Endodermal cell (in vitro differentiated cells): ENCODE data around the gene GATAD2B. TPM values are rescaled to one million over a fixed set of nuclear protein-coding genes. Genes with fewer than 3 reads are reported as not detected.

ENCODE experiments used
- DNase-seq: peaks from one replicate; pipeline ENCODE4 v3.0.0-alpha.2; 2017
- H3K27ac ChIP-seq: 2 replicates; pipeline ENCODE4 v1.5.1; 2013; ENCODE audit warnings: mild to moderate bottlenecking, low read depth, low read length, moderate library complexity
- H3K27me3 ChIP-seq: 2 replicates; pipeline ENCODE4 v1.6.1; 2013; ENCODE audit warnings: mild to moderate bottlenecking, low read length, moderate library complexity; ENCODE audit not compliant: insufficient read depth, control insufficient read depth, poor library complexity, severe bottlenecking
- H3K36me3 ChIP-seq: 2 replicates; pipeline ENCODE4 v1.7.0; 2013; ENCODE audit warnings: mild to moderate bottlenecking, low read length, moderate library complexity; ENCODE audit not compliant: control insufficient read depth, insufficient read depth
- H3K4me1 ChIP-seq: one replicate; pipeline ENCODE4 v1.7.0; 2013; ENCODE audit warnings: low read length; ENCODE audit not compliant: control insufficient read depth, insufficient read depth
- H3K4me3 ChIP-seq: 2 replicates; pipeline ENCODE4 v1.5.1; 2013; ENCODE audit warnings: mild to moderate bottlenecking, low read length, moderate library complexity
- H3K9ac ChIP-seq: 2 replicates; pipeline ENCODE4 v1.6.1; 2013; ENCODE audit warnings: mild to moderate bottlenecking, low read length, moderate library complexity; ENCODE audit not compliant: poor library complexity, severe bottlenecking; ENCODE audit errors: extremely low read depth
- H3K9me3 ChIP-seq: 2 replicates; pipeline ENCODE4 v1.6.1; 2013; ENCODE audit warnings: mild to moderate bottlenecking, low read length, moderate library complexity; ENCODE audit not compliant: control insufficient read depth
- H3K27ac Mint-ChIP-seq: 2 replicates; pipeline ENCODE4 v1.8.0; 2020; ENCODE audit warnings: mixed read lengths
- H3K27me3 Mint-ChIP-seq: 2 replicates; pipeline ENCODE4 v1.8.0; 2021; ENCODE audit warnings: mild to moderate bottlenecking, mixed read lengths; ENCODE audit not compliant: insufficient read depth
- H3K36me3 Mint-ChIP-seq: 2 replicates; pipeline ENCODE4 v1.8.0; 2020; ENCODE audit warnings: low read depth, mixed read lengths
- H3K4me1 Mint-ChIP-seq: 2 replicates; pipeline ENCODE4 v1.8.0; 2020; ENCODE audit warnings: mixed read lengths
- H3K4me3 Mint-ChIP-seq: 2 replicates; pipeline ENCODE4 v1.8.0; 2020; ENCODE audit warnings: mild to moderate bottlenecking, moderate library complexity, mixed read lengths
- H3K9me3 Mint-ChIP-seq: 2 replicates; pipeline ENCODE4 v1.8.0; 2020; ENCODE audit warnings: mild to moderate bottlenecking, mixed read lengths
- WGBS, 2 experiments: methylation state at CpG; one replicate each; pipeline versions ENCODE4 v1.1.5 to v1.1.7; 2013; ENCODE audit warnings: missing lambda C conversion rate in 2 of 2, mixed read lengths in 1 of 2; ENCODE audit not compliant: insufficient coverage in 1 of 2, insufficient read length in 1 of 2; 5-methylcytosine and 5-hydroxymethylcytosine counted together
- total RNA-seq, 2 donors: library from RNA; stranded (reverse); fragmentation: NEBNext Ultra II Directional in 1 of 2; extraction: Animal tissue kit (Norgen Biotek cat#: 25700) in 1 of 2; gene quantifications; 2 replicates in 1 of 2; 3 replicates in 1 of 2; pipeline ENCODE4 v1.2.1, GENCODE V29; 2021
- TF ChIP-seq, protein P1 (sequence below): fragments of 200-600 bp; sonication (generic); conservative IDR thresholded peaks from 2 replicates; pipeline ENCODE4 v1.5.0; 2021; ENCODE audit warnings: antibody characterized with exemption, mild to moderate bottlenecking

Gene GATAD2B
- total RNA-seq, 2 donors from 2014 or later: 45.2 to 51.2 TPM

DNA sequence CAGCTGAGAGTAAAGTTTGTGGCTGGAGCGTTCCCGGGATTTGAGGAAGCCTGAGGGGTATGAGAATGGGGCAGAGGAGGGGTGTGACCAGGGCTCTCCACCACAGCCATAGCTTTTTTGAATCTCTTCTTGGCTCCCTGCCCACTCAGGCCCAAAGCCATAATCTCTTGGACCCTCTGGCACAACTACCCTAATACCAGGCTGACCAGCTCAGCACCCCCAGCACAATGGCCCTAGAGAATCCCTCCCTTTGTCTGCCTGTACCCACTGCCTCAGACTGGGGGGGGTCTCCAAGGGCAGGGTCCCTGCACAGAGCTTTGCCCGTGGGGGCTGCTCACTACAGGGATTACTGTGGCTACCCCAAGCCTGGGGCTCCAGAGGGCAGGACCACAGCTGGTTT lies 16.2 kb upstream of the GATAD2B start:
- Mint-ChIP-seq H3K27ac (no peak overlapping the region), H3K9me3 (no peaks in the 10 kb centered on the region), H3K36me3 (peaks cover 74% of the 10 kb centered on the region), H3K27me3 (no peaks in the 10 kb centered on the region), H3K4me3 (no peak overlapping the region), H3K4me1 (no peaks in the 10 kb centered on the region)
- WGBS, 2 experiments: 97 to 100% methylated on average over 3 of the region's 3 CpGs
- peaks cover 50% of the 10 kb centered on the region for H3K36me3 ChIP-seq
- H3K9me3 ChIP-seq: no peaks in the 10 kb centered on the region
- no peak for DNase-seq
- TF ChIP-seq, protein P1, sequence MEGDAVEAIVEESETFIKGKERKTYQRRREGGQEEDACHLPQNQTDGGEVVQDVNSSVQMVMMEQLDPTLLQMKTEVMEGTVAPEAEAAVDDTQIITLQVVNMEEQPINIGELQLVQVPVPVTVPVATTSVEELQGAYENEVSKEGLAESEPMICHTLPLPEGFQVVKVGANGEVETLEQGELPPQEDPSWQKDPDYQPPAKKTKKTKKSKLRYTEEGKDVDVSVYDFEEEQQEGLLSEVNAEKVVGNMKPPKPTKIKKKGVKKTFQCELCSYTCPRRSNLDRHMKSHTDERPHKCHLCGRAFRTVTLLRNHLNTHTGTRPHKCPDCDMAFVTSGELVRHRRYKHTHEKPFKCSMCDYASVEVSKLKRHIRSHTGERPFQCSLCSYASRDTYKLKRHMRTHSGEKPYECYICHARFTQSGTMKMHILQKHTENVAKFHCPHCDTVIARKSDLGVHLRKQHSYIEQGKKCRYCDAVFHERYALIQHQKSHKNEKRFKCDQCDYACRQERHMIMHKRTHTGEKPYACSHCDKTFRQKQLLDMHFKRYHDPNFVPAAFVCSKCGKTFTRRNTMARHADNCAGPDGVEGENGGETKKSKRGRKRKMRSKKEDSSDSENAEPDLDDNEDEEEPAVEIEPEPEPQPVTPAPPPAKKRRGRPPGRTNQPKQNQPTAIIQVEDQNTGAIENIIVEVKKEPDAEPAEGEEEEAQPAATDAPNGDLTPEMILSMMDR: no peak
- H3K27ac ChIP-seq: no peak overlapping the region
- H3K9ac ChIP-seq: no peak overlapping the region
- no peaks in the 10 kb centered on the region for H3K27me3 ChIP-seq
- no peak overlapping the region for H3K4me3 ChIP-seq
- H3K4me1 ChIP-seq: no peaks in the 10 kb centered on the region

DNA sequence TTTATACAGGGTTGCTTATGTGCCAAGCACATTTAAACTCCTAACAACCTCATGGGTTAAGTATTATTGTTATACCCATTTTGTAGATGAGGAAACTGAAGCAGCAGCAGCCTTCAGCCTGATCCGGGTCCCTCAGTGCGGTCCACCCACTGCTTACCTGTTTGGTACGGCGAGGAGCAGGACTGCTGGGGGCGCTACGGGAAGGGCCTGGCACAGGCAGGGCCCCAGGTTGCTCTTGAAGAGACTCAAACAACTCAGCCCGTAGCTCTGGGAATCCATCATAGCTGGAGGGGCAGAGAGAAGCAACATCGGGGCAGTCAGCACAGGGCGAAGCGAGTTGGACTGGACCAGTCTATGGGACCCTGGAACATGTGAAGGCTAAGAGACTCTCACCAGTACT lies 14.6 kb upstream of the GATAD2B start:
- H3K9me3 ChIP-seq: no peaks in the 10 kb centered on the region
- peaks cover 51% of the 10 kb centered on the region for H3K36me3 ChIP-seq
- H3K27me3 ChIP-seq: no peaks in the 10 kb centered on the region
- H3K9me3 Mint-ChIP-seq: no peaks in the 10 kb centered on the region
- peaks cover 78% of the 10 kb centered on the region for H3K36me3 Mint-ChIP-seq
- no peak overlapping the region for H3K4me3 Mint-ChIP-seq
- DNase-seq: no peak
- no peaks in the 10 kb centered on the region for H3K4me1 Mint-ChIP-seq
- no peak overlapping the region for H3K4me3 ChIP-seq
- no peaks in the 10 kb centered on the region for H3K4me1 ChIP-seq
- no peak overlapping the region for H3K9ac ChIP-seq
- no peaks in the 10 kb centered on the region for H3K27me3 Mint-ChIP-seq
- TF ChIP-seq, protein P1: no peak
- H3K27ac Mint-ChIP-seq: no peak overlapping the region
- WGBS, 2 experiments: 95 to 96% methylated on average over 8 to 10 of the region's 10 CpGs
- no peak overlapping the region for H3K27ac ChIP-seq

DNA sequence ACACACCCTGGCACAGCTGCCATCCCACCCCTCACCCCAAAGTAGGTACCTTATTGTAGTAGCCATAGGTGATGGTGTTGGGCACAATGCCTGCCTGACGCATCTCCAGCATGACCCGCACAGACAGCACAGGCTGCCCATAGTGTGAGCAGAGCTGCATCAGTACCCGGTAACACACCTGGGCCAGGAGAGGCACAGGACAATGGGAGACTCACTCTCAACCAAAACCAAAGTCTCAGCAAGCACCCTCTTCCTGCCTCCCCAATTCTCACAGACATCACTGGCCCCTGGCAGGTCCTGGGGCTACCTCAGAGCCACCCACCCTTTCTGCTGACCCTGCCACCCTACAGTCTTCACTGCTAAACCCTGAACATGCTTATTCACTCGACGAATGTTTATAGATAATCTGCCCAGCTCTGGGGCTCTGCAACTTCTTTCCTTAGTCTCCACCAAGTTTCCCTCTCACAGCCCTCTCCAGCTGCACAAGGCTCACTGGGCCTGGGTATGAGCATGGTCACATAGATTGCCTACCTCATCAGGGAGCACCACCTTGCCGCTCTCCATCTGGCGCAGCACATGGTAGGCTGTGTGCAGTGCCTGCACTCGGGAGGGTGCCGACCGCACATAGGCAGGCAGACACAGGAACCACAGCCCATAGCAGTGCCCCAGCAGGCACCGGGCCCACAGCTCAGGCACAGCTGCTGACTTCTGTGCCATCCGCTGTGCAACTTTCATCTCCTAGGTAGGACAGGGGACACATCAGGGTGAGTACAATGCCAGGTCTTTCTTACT lies 13.4 kb upstream of the GATAD2B start:
- TF ChIP-seq, protein P1: no peak
- peaks cover 49% of the 10 kb centered on the region for H3K36me3 ChIP-seq
- no peak overlapping the region for H3K27ac ChIP-seq
- Mint-ChIP-seq H3K4me3 (no peak overlapping the region), H3K9me3 (no peaks in the 10 kb centered on the region), H3K4me1 (no peaks in the 10 kb centered on the region), H3K36me3 (peaks cover 73% of the 10 kb centered on the region), H3K27me3 (no peaks in the 10 kb centered on the region), H3K27ac (peak overlapping the region; percentile 48)
- WGBS, 2 experiments: 97 to 98% methylated on average over 11 to 12 of the region's 12 CpGs
- no peak for DNase-seq
- no peaks in the 10 kb centered on the region for H3K27me3 ChIP-seq
- H3K4me1 ChIP-seq: no peaks in the 10 kb centered on the region
- H3K9ac ChIP-seq: no peak overlapping the region
- no peaks in the 10 kb centered on the region for H3K9me3 ChIP-seq
- no peak overlapping the region for H3K4me3 ChIP-seq
